IPS-20b (cell line): ENCODE results near the gene TMUB1.
A peak's percentile ranks its signal among the peaks of the same experiment; 100 is the strongest.

ENCODE experiments used
- H3K27ac ChIP-seq: one replicate; pipeline ENCODE4 v1.5.1; 2013; ENCODE audit warnings: low read length
- H3K27me3 ChIP-seq: 2 replicates; pipeline ENCODE4 v1.6.1; 2013; ENCODE audit warnings: mild to moderate bottlenecking, low read length, inconsistent platforms; ENCODE audit not compliant: insufficient read depth
- H3K36me3 ChIP-seq: 2 replicates; pipeline ENCODE4 v1.6.1; 2013; ENCODE audit warnings: low read depth, mild to moderate bottlenecking, inconsistent platforms, low read length, moderate library complexity; ENCODE audit not compliant: insufficient read depth
- H3K4me1 ChIP-seq: 2 replicates; pipeline ENCODE4 v1.6.1; 2013; ENCODE audit warnings: mild to moderate bottlenecking, control low read depth, inconsistent platforms, low read length, moderate library complexity; ENCODE audit not compliant: insufficient read depth
- H3K4me3 ChIP-seq: 2 replicates; pipeline ENCODE4 v1.5.1; 2013; ENCODE audit warnings: mild to moderate bottlenecking, low read length, inconsistent platforms
- H3K9ac ChIP-seq: 2 replicates; pipeline ENCODE4 v1.6.1; 2013; ENCODE audit warnings: low read depth, mild to moderate bottlenecking, inconsistent platforms, low read length, moderate library complexity
- H3K9me3 ChIP-seq: 2 replicates; pipeline ENCODE4 v1.6.1; 2013; ENCODE audit warnings: mild to moderate bottlenecking, low read depth, low read length, inconsistent platforms; ENCODE audit not compliant: insufficient read depth

The TMUB1 gene

DNA sequence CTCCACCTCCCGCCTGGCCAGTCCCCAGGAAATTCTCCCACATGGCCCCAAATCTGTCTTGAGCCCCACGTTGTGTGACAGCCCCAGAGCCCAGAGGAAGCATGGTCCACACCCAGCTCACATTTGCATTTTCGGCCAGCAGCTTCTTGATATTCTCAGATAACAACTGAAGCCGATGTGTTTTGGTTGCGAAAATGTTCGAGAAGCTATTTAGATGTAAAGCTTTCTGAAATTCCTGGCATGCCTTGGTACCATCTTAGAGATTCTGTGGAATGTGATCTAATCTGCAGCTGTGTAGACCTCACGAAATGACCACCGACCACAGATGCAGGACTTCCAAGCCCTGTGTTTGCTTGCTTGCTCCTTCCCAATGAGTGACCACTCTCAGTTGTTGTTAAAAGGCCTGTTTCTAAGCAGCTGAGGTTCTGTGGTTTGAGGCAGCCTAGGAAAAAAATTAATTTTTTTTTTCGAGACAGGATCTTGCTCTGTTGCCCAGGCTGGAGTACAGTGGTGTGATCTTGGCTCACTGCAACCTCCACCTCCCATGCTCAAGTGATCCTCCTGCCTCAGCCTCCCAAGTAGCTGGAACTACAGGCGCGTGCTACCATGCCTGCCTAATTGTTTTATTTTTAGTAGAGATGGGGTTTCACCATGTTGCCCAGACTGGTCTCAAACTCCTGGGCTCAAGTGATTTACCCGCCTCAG is 15.1 kb downstream of the TMUB1 start:
- Histone ChIP-seq H3K27ac (no peak overlapping the region), H3K36me3 (peaks cover 76% of the 10 kb centered on the region)

DNA sequence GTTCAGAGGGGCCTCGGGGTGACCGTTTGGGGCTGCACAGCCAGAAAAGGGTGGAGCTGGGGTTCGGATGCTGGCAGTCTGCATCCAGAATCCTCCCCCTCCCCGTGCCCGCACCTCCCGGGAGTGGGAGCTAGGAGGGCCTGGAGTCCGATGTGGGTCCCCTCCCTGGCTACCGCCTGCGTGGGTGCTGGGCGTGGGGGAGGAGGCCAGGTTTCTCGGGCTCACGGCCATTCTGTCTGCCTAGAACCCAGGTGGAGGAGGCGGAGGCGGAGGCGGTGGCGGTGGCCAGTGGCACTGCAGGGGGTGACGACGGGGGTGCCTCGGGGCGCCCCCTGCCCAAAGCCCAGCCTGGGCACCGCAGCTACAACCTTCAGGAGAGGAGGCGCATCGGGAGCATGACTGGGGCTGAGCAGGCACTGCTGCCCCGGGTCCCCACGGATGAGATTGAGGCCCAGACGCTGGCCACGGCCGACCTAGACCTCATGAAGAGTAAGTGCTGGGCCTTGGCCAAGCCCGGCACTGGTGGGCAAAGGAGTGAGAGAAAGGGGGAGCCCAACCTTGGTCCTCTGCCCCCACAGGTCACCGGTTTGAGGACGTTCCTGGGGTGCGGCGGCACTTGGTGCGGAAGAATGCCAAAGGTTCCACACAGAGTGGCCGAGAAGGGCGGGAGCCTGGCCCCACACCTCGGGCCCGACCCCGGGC is 16.9 kb downstream of the TMUB1 start:
- Histone ChIP-seq H3K36me3 (peaks cover 64% of the 10 kb centered on the region), H3K4me1 (peaks cover 19% of the 10 kb centered on the region), H3K4me3 (no peak overlapping the region)

More for the DNA sequence above, 15.1 kb downstream of the TMUB1 start:
- no peaks in the 10 kb centered on the region for H3K27me3 ChIP-seq
- peaks cover 12% of the 10 kb centered on the region for H3K4me1 ChIP-seq
- H3K9me3 ChIP-seq: no peaks in the 10 kb centered on the region
- peak overlapping the region; percentile 45; the same call in 1 of the 2 replicates for H3K9ac ChIP-seq
- H3K4me3 ChIP-seq: no peak overlapping the region

DNA sequence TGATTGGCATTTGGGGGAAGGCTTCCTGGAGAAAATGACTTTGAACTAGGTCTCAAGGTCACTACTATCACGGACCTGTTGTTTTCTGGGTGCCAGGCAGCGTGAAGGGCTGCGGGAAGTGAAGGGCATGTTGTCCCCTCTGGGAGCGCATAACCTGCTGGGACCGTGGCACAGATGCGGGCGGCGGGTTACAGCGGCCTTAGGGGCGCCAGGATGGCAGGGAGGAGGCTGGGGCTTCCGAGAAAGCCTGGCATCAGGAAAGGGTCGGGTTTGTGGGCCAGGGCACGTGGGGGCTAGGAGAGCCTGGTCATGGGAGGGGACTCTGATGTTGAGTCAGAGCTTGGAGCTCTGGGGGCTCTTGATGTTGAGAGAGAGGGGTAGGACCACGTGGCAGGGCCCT is 17.8 kb downstream of the TMUB1 start:
- Histone ChIP-seq H3K4me3 (no peak overlapping the region), H3K27ac (no peak overlapping the region), H3K9me3 (no peaks in the 10 kb centered on the region), H3K4me1 (peaks cover 28% of the 10 kb centered on the region), H3K9ac (no peak overlapping the region), H3K27me3 (peaks cover 6% of the 10 kb centered on the region; the same call in 1 of the 2 replicates), H3K36me3 (peaks cover 56% of the 10 kb centered on the region)

More for the DNA sequence above, 16.9 kb downstream of the TMUB1 start:
- Histone ChIP-seq H3K9ac (no peak overlapping the region), H3K27ac (no peak overlapping the region), H3K9me3 (no peaks in the 10 kb centered on the region), H3K27me3 (no peaks in the 10 kb centered on the region; the same call in 1 of the 2 replicates)

DNA sequence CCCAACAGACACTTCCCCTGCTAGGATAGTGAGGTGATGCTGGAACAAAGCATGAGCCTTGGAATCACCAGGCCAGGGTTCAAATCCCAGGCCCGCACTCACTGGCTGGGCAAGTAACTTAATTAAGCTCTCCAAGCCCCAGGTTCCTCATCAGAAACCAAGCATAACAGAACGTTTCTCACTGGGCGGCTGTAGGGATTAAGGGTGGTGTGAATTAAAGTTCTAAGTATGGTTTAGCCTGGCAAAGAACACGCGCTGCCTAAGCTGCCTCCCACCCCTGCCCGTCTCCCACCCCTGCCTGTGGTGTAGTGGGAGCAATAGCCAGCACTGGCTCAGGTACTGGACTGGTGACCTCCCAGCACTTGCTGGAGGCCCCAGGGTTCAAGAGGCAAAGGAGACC is 18.3 kb downstream of the TMUB1 start:
- peaks cover 10% of the 10 kb centered on the region; the same call in 1 of the 2 replicates for H3K27me3 ChIP-seq
- no peak overlapping the region for H3K27ac ChIP-seq
- no peak overlapping the region for H3K9ac ChIP-seq
- H3K9me3 ChIP-seq: no peaks in the 10 kb centered on the region
- peaks cover 28% of the 10 kb centered on the region for H3K4me1 ChIP-seq
- H3K4me3 ChIP-seq: no peak overlapping the region
- peaks cover 51% of the 10 kb centered on the region for H3K36me3 ChIP-seq

DNA sequence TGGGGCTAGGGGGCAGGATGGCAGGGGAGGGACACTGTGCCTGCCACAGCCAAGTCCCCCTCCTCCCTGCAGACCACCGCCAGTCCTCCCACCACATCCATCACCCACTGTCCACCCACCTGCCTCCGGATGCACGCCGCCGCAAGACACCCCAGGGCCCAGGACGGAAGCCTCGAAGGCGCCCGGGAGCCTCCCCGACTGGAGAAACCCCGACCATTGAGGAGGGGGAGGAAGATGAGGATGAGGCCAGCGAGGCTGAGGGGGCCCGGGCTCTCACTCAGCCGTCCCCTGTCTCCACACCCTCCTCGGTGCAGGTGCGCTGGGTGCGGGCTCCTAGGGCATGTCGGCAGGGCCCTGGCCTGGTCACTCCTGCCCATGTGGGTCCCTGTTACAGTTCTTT is 18.8 kb downstream of the TMUB1 start:
- no peak overlapping the region for H3K27ac ChIP-seq
- H3K9ac ChIP-seq: no peak overlapping the region
- peaks cover 10% of the 10 kb centered on the region; the same call in 1 of the 2 replicates for H3K27me3 ChIP-seq
- peaks cover 28% of the 10 kb centered on the region for H3K4me1 ChIP-seq
- H3K4me3 ChIP-seq: no peak overlapping the region
- H3K36me3 ChIP-seq: peaks cover 45% of the 10 kb centered on the region
- H3K9me3 ChIP-seq: no peaks in the 10 kb centered on the region

DNA sequence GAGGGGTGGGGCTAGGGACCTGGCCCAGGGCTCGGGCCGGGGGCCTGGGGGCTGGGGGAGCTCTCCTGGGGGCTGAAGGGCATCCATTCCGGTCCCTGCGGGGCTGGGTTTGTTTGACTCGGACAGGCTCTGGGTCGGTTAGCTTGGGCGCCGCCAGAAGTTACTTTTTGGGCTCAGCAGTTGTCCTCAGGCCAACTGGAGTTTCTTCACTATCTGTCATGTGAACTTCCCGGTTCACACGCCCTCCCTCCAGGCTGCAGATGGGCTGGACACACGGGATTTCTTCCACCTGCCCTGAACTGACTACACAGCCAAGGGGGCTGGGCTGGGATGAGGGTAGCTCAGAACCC is 20.1 kb downstream of the TMUB1 start:
- Histone ChIP-seq H3K27ac (no peak overlapping the region), H3K36me3 (peaks cover 37% of the 10 kb centered on the region), H3K27me3 (peaks cover 17% of the 10 kb centered on the region; the same call in 1 of the 2 replicates), H3K4me1 (peaks cover 37% of the 10 kb centered on the region), H3K4me3 (peak overlapping the region; percentile 73), H3K9ac (peak overlapping the region; percentile 53; the same call in 1 of the 2 replicates), H3K9me3 (no peaks in the 10 kb centered on the region)

DNA sequence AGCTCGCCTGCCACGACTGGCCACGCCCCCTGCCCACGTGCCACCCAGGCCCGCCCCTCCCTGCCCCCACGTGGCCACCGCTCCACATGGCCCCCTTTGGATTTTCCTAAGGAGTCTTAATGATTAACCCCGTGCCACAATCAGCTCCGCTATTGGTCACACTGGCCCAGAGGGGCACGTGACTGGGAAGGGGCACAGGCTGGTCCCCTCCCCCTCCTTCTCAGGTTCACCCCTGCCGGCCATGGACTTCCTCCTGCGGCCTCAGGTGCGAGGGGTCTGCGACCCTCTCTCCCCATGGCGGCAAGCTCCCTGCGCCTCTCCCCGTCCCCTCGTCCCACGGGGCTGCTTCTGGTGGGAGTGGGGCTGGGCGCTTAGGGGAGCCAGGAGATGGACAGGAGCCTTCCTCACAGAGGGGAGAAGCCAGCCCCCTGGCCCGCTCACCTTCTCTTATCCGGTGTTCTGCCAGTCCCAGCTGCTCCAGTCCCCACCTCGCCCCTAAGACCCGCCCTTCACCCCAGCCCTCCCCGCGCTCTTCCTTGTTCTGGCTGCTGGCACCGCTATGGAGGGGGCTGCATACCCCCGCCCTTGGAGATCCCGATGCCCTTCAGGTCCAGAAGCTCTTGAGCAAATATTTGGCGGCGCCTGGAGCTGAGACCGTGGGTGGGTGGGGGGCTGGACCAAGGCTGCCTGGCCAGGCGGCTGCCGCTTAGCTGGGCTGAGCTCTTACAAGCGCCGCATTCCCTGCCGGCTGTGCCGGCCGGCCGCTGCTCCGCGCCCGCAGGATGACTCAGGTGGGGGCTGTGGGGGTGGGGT is 20.7 kb downstream of the TMUB1 start:
- H3K4me1 ChIP-seq: peaks cover 32% of the 10 kb centered on the region
- peak overlapping the region; percentile 72 for H3K27ac ChIP-seq
- H3K9ac ChIP-seq: peak overlapping the region; percentile 79; the same call in 1 of the 2 replicates
- no peaks in the 10 kb centered on the region for H3K9me3 ChIP-seq
- H3K4me3 ChIP-seq: peak overlapping the region; percentile 73
- peaks cover 31% of the 10 kb centered on the region for H3K36me3 ChIP-seq
- peaks cover 17% of the 10 kb centered on the region; the same call in 1 of the 2 replicates for H3K27me3 ChIP-seq

DNA sequence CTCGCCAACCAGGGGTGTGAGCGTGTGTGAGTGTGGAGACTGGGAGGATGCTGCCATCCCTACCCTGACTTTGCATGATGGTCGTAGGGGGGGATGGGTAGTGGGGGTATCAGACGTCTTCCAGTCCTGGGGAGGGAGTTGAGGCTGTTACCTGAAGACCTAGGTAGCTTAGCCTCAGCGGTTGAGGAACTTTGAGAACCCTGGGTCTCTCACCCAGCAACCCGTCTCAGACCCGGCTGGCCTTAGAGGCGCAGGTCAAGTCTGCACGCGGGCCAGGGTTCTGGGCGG is 21.2 kb downstream of the TMUB1 start:
- Histone ChIP-seq H3K27ac (no peak overlapping the region), H3K9ac (peak overlapping the region; percentile 20; the same call in 1 of the 2 replicates), H3K4me1 (peaks cover 28% of the 10 kb centered on the region), H3K4me3 (peak overlapping the region; percentile 94), H3K36me3 (peaks cover 26% of the 10 kb centered on the region), H3K9me3 (no peaks in the 10 kb centered on the region), H3K27me3 (peaks cover 20% of the 10 kb centered on the region)

DNA sequence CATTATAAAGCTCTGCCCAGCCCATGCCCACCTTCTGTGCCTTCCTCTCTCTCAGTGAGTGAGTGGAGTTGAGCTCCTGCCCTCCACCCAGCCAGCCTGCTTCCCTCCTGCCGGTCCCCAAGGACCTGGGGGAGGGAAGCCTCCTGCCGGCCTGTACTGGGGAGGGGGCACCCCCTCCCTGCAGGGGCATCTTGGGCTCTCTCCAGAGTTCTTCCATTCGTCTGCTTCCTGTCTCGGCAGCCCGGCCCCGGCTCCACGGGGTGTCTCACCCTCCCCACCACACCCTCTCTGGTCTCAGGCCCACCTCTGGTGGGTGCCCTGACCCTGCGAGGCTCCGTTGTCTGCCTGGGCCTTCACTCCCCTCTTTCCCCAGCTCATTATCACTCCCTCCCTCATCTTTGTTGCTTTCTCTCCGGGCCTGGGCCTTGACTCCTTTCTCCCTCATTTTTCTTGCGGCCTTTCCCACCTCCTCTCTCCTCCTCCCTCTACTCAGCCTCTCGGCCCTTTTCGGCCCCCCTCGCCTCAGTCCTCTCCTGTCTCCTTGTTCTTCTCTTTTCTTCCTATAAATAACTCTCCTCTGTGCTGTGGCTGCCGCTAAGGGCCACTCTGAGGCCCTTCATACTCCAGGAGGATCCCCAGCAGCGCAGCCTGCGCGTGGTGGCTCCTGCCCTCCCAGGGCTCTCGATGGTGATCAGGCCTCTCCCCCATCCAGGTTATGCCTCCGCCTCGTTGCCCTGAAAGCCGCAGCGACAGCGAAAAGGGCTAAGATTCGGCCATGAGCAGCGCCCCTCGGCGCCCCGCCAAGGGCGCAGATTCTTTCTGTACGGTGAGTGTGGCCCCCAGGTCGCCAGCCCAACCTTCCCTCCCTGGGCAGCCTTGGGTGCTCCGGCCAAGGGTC is 21.8 kb downstream of the TMUB1 start:
- Histone ChIP-seq H3K9me3 (no peaks in the 10 kb centered on the region), H3K36me3 (peaks cover 20% of the 10 kb centered on the region), H3K4me3 (peak overlapping the region; percentile 94), H3K9ac (peak overlapping the region; percentile 20; the same call in 1 of the 2 replicates), H3K27ac (no peak overlapping the region), H3K27me3 (peaks cover 26% of the 10 kb centered on the region), H3K4me1 (peaks cover 28% of the 10 kb centered on the region)

DNA sequence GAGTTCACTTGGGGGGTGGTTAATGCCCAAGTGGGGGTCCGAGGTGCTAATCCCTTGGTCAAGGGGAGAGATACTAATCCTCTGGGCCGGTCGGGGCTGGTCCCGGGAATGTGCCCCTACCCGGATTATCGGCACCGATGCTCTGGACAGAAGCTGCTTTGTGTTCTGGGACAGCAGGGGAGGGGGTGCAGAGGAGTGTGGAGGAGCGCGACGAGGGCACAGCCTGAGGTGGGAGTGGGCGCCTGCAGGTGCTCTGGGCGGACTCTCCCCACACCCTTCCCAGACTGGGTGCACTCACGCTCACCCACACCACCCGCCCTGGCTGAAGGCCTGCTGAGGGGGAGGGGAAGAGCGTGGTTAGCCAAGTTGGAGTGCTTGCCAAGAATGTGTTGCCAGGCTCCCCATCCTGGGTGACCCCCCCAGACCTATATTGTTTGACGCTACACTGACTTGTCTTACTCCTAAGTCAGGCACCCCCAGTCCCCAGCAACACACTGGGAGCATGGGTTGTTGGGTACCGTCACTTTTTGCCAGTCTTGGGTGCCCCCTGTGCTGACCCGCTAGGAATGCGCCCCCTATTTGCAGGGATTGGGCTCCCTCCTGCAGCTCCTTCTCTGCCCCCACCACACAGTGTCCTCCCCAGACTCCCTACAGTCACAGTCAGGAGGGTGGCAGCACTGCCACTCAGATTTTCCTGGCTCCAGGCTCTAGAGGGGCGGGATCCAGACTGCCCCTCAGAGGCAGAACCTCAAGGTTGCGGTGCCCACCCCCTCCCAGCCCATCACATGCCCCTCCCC is 22.7 kb downstream of the TMUB1 start:
- peak overlapping the region; percentile 94 for H3K4me3 ChIP-seq
- H3K9ac ChIP-seq: peak overlapping the region; percentile 46; the same call in 1 of the 2 replicates
- H3K9me3 ChIP-seq: no peaks in the 10 kb centered on the region
- peaks cover 28% of the 10 kb centered on the region for H3K4me1 ChIP-seq
- peaks cover 11% of the 10 kb centered on the region for H3K36me3 ChIP-seq
- H3K27me3 ChIP-seq: peaks cover 34% of the 10 kb centered on the region
- no peak overlapping the region for H3K27ac ChIP-seq
